ENCODE data around the gene GOLGA6L7.

The GOLGA6L7 gene

DNA sequence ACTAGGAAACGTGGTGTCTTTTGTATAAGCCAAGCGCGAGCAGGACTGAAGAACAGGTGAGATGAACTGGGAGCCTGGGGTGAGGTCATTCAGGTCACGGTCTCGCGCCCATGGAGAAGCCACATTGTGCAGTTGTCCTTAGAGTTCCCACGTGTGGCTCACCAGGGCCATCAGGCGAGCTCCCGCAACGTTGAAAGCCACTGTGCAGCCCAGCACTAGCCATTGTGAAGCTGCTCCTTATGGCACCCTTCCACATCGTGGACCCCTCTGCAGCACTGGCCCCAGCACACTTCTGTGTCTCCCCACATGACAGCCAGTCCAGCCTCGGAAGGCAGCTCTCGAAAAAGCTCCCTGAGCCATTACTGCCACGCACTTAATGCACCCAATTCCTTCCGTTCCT lies 29.8 kb upstream of the GOLGA6L7 start:
- TF ChIP-seq, protein P1, sequence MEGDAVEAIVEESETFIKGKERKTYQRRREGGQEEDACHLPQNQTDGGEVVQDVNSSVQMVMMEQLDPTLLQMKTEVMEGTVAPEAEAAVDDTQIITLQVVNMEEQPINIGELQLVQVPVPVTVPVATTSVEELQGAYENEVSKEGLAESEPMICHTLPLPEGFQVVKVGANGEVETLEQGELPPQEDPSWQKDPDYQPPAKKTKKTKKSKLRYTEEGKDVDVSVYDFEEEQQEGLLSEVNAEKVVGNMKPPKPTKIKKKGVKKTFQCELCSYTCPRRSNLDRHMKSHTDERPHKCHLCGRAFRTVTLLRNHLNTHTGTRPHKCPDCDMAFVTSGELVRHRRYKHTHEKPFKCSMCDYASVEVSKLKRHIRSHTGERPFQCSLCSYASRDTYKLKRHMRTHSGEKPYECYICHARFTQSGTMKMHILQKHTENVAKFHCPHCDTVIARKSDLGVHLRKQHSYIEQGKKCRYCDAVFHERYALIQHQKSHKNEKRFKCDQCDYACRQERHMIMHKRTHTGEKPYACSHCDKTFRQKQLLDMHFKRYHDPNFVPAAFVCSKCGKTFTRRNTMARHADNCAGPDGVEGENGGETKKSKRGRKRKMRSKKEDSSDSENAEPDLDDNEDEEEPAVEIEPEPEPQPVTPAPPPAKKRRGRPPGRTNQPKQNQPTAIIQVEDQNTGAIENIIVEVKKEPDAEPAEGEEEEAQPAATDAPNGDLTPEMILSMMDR (IDR thresholded peaks at IDR 0.05) = no peak

DNA sequence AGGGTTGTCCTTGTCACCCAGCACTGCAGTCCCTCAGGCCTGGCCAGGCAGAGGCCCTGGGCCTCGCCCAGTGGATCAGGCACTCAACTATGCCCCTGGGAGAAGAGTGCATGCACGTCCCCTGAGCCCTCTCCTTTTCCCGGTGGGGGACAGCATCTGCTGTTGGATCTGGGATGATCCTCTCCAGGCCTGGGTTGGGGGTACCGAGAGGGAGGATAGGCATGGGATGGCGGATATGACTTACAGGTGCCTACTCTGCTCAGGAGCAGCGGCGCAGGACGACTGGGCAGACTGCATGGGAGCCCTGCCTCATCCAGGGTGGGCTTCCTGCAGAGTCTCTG lies 28.4 kb upstream of the GOLGA6L7 start:
- TF ChIP-seq, protein P1 (IDR thresholded peaks at IDR 0.05) = no peak

DNA sequence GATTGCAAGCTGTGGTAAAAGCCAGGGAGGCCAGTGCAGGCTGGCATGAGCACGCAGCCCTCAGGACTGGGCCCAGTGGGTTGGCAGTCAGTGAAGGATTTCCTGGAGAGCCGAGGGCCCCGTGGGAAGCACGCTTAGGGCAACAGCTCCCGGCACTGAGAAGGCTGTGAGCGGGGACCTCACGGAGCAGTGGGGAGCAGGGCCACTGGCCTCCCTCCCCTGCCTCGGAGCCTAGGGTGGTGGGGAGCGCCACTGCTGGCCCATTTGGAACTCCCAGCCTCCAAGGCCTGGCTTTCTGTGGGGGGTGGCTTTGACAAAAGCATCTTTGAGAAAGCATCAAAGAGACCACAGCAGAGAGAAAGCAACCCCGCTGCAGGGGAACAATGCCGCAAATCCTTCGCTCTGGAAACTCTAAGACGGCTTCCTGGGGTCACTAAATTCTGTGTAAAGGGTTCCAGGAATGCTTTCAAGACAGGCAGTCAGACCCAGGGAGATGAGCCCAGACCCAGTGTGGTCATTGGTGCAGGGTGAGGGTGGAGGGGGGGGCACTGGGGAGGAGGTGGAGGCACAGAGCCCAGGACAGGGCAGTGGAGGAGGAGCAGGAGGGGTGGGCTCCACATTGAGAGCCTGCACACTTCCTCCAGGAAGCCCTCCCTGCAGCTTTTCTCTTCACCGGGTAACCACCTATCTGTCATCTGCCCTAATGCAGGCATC lies 27.8 kb upstream of the GOLGA6L7 start:
- TF ChIP-seq, protein P1 (IDR thresholded peaks at IDR 0.05) = no peak

DNA sequence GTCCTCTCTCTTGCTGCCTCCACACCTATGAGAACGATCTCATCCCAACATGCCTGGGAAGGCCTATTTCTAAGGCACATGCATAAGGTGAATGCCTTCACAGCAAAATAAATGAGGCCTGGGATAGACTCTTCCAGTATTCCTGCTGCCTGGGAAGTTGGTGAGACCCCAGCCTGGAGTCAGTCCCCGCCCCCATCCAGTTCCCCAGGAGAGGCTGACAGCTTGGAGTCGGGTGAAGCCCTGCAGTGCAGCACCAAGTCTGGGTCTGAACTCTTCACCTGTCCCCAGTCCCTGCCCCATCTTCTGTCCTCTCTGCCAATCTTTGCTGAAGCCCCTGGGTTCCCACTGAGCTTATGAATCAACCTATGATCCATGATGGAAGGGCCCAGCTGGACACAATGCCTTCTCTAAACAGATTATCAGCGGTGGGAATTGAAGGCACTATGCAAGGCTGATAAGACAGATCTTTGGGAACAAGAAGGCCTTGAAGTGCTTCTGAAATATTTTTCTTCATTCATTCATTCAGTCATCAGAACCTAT lies 27.1 kb upstream of the GOLGA6L7 start:
- TF ChIP-seq, protein P1 (IDR thresholded peaks at IDR 0.05) = no peak

DNA sequence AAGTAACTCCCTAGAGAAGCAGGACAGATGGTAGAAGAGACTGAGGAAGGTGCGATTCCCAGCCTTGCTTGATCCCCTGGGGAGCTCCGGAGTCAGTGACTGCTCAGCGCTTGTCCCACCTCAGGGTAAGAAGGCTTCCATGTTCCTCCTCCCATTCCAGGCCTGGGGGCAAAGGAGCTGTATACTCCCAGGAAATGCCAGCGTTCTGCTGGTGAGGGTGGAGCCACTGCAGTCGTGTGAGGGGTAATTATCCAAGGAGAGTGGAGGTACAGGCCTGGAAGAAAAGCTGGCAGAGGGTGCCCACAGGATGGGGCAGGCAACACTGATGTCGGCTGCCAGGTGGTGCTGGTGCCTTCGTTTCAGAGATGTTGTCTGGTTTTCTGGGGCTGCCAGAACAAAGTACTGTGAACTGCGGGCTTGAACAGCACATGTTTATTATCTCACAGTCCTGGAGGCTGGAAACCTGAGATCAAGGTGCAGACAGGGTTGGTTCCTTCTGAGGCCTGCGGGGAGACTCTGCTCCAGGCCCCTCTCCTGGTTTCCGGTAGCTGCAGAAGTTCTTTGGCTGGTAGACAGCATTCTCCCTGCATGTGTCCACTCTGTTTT lies 25.2 kb upstream of the GOLGA6L7 start:
- TF ChIP-seq, protein P1 (IDR thresholded peaks at IDR 0.05) = no peak

DNA sequence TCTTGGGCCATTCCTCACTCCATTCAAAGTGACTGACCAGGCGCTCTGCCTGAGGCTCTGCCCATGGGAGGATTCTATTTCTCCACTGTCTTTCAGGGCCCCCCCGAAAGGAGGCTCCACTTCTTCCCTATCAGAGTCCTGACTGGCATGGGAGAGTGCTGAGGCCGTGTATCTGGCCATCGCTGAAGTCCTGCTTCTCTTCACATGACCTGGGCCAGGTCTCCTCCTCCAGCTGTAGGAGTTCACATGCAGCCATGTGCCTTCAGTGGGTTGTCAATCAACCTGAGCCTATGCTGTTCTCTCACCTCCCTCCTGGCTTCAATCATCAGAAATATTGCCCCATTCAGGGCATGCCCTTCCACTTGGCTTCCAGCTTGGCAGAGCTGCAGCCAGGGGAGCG lies 24.6 kb upstream of the GOLGA6L7 start:
- TF ChIP-seq, protein P1 (IDR thresholded peaks at IDR 0.05) = no peak

DNA sequence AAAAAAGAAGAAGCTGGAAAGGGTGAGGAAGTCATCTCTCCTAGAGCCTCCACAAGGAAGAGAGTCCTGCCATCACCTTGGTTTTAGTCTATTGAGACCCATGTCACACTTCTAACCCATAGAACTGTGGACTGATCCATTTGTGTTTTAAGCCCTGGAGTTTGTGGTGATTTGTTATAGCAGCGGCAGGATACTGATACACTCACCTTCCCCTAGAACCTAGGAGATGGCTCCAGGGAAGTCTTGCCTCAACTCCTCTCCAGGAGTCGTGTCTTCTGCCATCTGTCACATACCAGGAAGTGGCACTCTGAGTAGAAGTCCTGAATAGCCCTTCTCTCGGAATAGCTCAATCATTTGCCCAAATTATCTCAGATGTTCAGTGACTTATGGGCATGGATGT lies 22.7 kb upstream of the GOLGA6L7 start:
- TF ChIP-seq, protein P1 (IDR thresholded peaks at IDR 0.05) = no peak
